ENCODE measurements around the gene FAM135A. TPM values are rescaled to one million over a fixed set of nuclear protein-coding genes. Genes with fewer than 3 reads are reported as not detected.

FAM135A gene
- total RNA-seq, 1 experiment from 2014 or later = 31.0 TPM

DNA sequence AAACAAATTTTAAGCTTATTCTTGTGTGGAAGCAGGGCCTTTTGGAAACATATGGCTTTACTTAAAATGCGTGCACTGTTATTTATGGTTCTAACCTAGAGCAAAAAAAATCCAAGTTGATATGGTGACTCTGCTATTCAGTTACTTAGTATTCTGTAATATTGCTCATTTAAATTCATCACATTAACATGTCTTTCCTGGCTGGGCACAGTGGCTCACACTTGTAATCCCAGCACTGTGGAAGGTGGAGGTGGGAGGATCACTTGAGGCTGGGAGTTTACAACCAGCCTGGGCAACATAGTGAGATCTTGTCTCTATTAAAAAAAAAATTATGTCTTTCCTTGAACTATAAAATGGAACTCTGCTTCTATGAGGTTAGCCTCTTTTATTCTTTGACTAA, 95.6 kb downstream of the FAM135A start:
- Mint-ChIP-seq H3K27ac (peak overlapping the region in 1 of 3 experiments; percentile 72; a peak in 1 of 7 replicates), H3K9me3 (peaks cover 4 to 5% of the 10 kb centered on the region in 2 experiments), H3K36me3 (ENCODE audit: insufficient read depth in 1 of 3, low read depth in 3 of 3) (peaks cover 17 to 18% (median 18%) of the 10 kb centered on the region in 3 experiments), H3K4me3 (no peak overlapping the region), H3K27me3 (ENCODE audit: low read depth) (no peaks in the 10 kb centered on the region), H3K4me1 (peaks cover 0 to 6% of the 10 kb centered on the region in 2 experiments; a peak in 2 of 4 replicates)
- Histone ChIP-seq H4K20me1 (ENCODE audit: control insufficient read depth, insufficient read depth, insufficient read length) (no peaks in the 10 kb centered on the region), H3K79me1 (ENCODE audit: insufficient read depth, low read depth, low read length, poor library complexity, severe bottlenecking) (no peaks in the 10 kb centered on the region), H3K18ac (ENCODE audit: insufficient read length, low read depth, low read length) (no peak overlapping the region), H2AK5ac (ENCODE audit: insufficient read length, low read length) (no peak overlapping the region), H2BK20ac (ENCODE audit: low read depth, low read length, poor library complexity, severe bottlenecking) (no peak overlapping the region), H3K27me3 (ENCODE audit: insufficient read depth, low read length) (no peaks in the 10 kb centered on the region), H3K4me1 (ENCODE audit: insufficient read depth, low read length) (no peaks in the 10 kb centered on the region), H3K14ac (ENCODE audit: insufficient read depth, low read length) (no peak overlapping the region), H2BK5ac (ENCODE audit: insufficient read length, low read length) (no peak overlapping the region), H2AFZ (ENCODE audit: low read length) (no peak overlapping the region), H2BK120ac (ENCODE audit: low read depth, low read length, poor library complexity, severe bottlenecking) (no peak overlapping the region), H2BK12ac (ENCODE audit: insufficient read length, low read depth, low read length) (no peak overlapping the region), H3K9ac (ENCODE audit: extremely low read depth, insufficient read length, low read length) (no peak overlapping the region), H2BK15ac (ENCODE audit: low read depth, low read length) (no peak overlapping the region), H3T11ph (ENCODE audit: low read length) (no peak overlapping the region), H3K4me2 (ENCODE audit: insufficient read depth, insufficient read length, low read length) (no peak overlapping the region), H3K9me3 (ENCODE audit: control insufficient read depth, low read depth, low read length) (peaks cover 2% of the 10 kb centered on the region), H3K27ac (ENCODE audit: insufficient read length, low read depth, low read length) (no peak overlapping the region), H3K23ac (ENCODE audit: insufficient read length, low read depth, low read length) (no peak overlapping the region), H4K8ac (replicated peaks; ENCODE audit: insufficient read length, low read depth, low read length) (no peak overlapping the region), H3K4ac (ENCODE audit: low read depth, low read length) (no peak overlapping the region), H4K91ac (ENCODE audit: insufficient read length, low read depth, low read length) (no peak overlapping the region), H3K79me2 (ENCODE audit: insufficient read depth, low read length) (no peaks in the 10 kb centered on the region), H4K5ac (ENCODE audit: insufficient read length, low read depth, low read length) (no peak overlapping the region), H3K56ac (ENCODE audit: insufficient read length, low read depth, low read length) (no peak overlapping the region), H3K23me2 (ENCODE audit: insufficient read length, low read depth, low read length, poor library complexity, severe bottlenecking) (no peaks in the 10 kb centered on the region)
- no peak for TF ChIP-seq CTCF (conservative IDR thresholded peaks at IDR 0.05)
- no peak for DNase-seq
- no CpG with 5 or more reads among the region's 1 CpG for WGBS (ENCODE audit: extremely low coverage, insufficient read length, low lambda C conversion rate)
